Ascending aorta (tissue), 2 donors: ENCODE data around the gene MAP2K7. TPM values are rescaled to one million over a fixed set of nuclear protein-coding genes. Genes with fewer than 3 reads are reported as not detected.
"Not testable (repeated sequence)": the region's sequence is repeated elsewhere in the genome, so short reads cannot be mapped to it uniquely, and the experiment has no call there.

Source experiments
- DNase-seq, 2 donors: peaks; one replicate each; pipeline ENCODE4 v3.0.0-alpha.2; 2019; ENCODE audit warnings: low spot score in 2 of 2
- H3K27ac ChIP-seq, 2 donors: fragments of 200-600 bp; sonication (generic); one replicate each; pipeline ENCODE4 v1.5.1; 2016 to 2017; ENCODE audit warnings: mild to moderate bottlenecking in 1 of 2
- H3K27me3 ChIP-seq: fragments of 200-600 bp; sonication (generic); one replicate; pipeline ENCODE4 v1.5.1; 2017
- H3K36me3 ChIP-seq, 2 donors: fragments of 200-600 bp; sonication (generic); one replicate each; pipeline ENCODE4 v1.5.1; 2016
- H3K4me1 ChIP-seq, 2 donors: fragments of 200-600 bp; sonication (generic); one replicate each; pipeline ENCODE4 v1.5.1; 2016 to 2017; ENCODE audit warnings: mild to moderate bottlenecking in 1 of 2
- H3K4me3 ChIP-seq, 2 donors: fragments of 200-600 bp; sonication (generic); one replicate each; pipeline ENCODE4 v1.5.1; 2016 to 2017; ENCODE audit warnings: mild to moderate bottlenecking in 1 of 2
- H3K9me3 ChIP-seq, 2 donors: fragments of 200-600 bp; sonication (generic); one replicate each; pipeline ENCODE4 v1.5.1; 2016
- CTCF ChIP-seq, 3 experiments: fragments of 200-600 bp in 2 of 3; fragments of 450-650 bp in 1 of 3; sonication (generic) in 2 of 3; IDR thresholded peaks; one replicate each; pipeline ENCODE4 v1.5.1; 2016 to 2019; ENCODE audit warnings: antibody characterized with exemption in 3 of 3, mild to moderate bottlenecking in 1 of 3, moderate library complexity in 1 of 3
- intact Hi-C: fragments of 100-400 bp; cut with DNase I; formaldehyde crosslinking; loops from one replicate; pipeline ENCODE4 v1.15.1; 2023
- total RNA-seq: library from RNA; depleted of rRNA; stranded (reverse); fragments of >200 nt; gene quantifications from one replicate; pipeline ENCODE4 v1.1.0, GENCODE V29; 2016

Gene MAP2K7
- total RNA-seq, 1 donor from 2014 or later = 37.3 TPM

- H3K4me3 ChIP-seq = no peak overlapping the region
- no peaks in the 10 kb centered on the region for H3K4me1 ChIP-seq
- intact Hi-C loops = no loop called here
- no peaks in the 10 kb centered on the region for H3K9me3 ChIP-seq
- H3K36me3 ChIP-seq = no peaks in the 10 kb centered on the region
- DNase-seq = no peak
- no peak overlapping the region for H3K27ac ChIP-seq
- TF ChIP-seq CTCF (IDR thresholded peaks at IDR 0.05) = no peak
- H3K27me3 ChIP-seq = peaks cover 3% of the 10 kb centered on the region
These were observed 16.1 kb upstream of the MAP2K7 start for GRCh38 chr19:7887408-7888144.

GRCh38 chr19:7888145-7888825 lies 15.4 kb upstream of the MAP2K7 start, which contains the start of gene LRRC8E:
TSS of gene LRRC8E (plus strand) at chr19:7888510. CDS start at chr19:7895604, 7,094 bp downstream.
- peaks cover 3% of the 10 kb centered on the region for H3K27me3 ChIP-seq
- H3K9me3 ChIP-seq = no peaks in the 10 kb centered on the region
- no peak for TF ChIP-seq CTCF (IDR thresholded peaks at IDR 0.05)
- no peak for DNase-seq
- no peaks in the 10 kb centered on the region for H3K4me1 ChIP-seq
- H3K27ac ChIP-seq = no peak within 1 kb of the TSS
- peak within 1 kb of the TSS; percentile 16 to 40 for H3K4me3 ChIP-seq
- no peaks in the 10 kb centered on the region for H3K36me3 ChIP-seq
- intact Hi-C loops = no loop called here

GRCh38 chr19:7888826-7889217 lies 14.9 kb upstream of the MAP2K7 start:
- no peak overlapping the region for H3K27ac ChIP-seq
- no peaks in the 10 kb centered on the region for H3K9me3 ChIP-seq
- peaks cover 3% of the 10 kb centered on the region for H3K27me3 ChIP-seq
- H3K4me1 ChIP-seq = no peaks in the 10 kb centered on the region
- peak overlapping the region; percentile 16 to 40 for H3K4me3 ChIP-seq
- intact Hi-C loops = no loop called here
- TF ChIP-seq CTCF (IDR thresholded peaks at IDR 0.05) = no peak
- no peaks in the 10 kb centered on the region for H3K36me3 ChIP-seq
- DNase-seq = no peak

GRCh38 chr19:7893362-7894101 lies 10.1 kb upstream of the MAP2K7 start:
- intact Hi-C loops, DNase-seq, H3K4me3 ChIP-seq, H3K27me3 ChIP-seq, H3K9me3 ChIP-seq, H3K27ac ChIP-seq, H3K4me1 ChIP-seq, H3K36me3 ChIP-seq: not testable (repeated sequence)

- intact Hi-C loops = no loop called here
- Histone ChIP-seq H3K27me3 (no peaks in the 10 kb centered on the region), H3K9me3 (no peaks in the 10 kb centered on the region), H3K4me3 (no peak overlapping the region), H3K4me1 (no peaks in the 10 kb centered on the region), H3K36me3 (no peaks in the 10 kb centered on the region), H3K27ac (no peak overlapping the region)
- TF ChIP-seq CTCF (IDR thresholded peaks at IDR 0.05) = no peak
- DNase-seq = no peak
These were observed 8.9 kb upstream of the MAP2K7 start for GRCh38 chr19:7894612-7895309.
